Activated CD8-positive, alpha-beta memory T cell treated with anti-CD3 and anti-CD28 coated beads for 48 hours (primary cell): ENCODE results near the gene OTUB1.
A peak's percentile ranks its signal among the peaks of the same experiment; 100 is the strongest.

ENCODE experiments used
- DNase-seq, 3 experiments: peaks; one replicate each; pipeline ENCODE4 v3.0.0-alpha.2; 2020; ENCODE audit warnings: low read depth in 2 of 3, low spot score in 2 of 3

OTUB1 gene

DNA sequence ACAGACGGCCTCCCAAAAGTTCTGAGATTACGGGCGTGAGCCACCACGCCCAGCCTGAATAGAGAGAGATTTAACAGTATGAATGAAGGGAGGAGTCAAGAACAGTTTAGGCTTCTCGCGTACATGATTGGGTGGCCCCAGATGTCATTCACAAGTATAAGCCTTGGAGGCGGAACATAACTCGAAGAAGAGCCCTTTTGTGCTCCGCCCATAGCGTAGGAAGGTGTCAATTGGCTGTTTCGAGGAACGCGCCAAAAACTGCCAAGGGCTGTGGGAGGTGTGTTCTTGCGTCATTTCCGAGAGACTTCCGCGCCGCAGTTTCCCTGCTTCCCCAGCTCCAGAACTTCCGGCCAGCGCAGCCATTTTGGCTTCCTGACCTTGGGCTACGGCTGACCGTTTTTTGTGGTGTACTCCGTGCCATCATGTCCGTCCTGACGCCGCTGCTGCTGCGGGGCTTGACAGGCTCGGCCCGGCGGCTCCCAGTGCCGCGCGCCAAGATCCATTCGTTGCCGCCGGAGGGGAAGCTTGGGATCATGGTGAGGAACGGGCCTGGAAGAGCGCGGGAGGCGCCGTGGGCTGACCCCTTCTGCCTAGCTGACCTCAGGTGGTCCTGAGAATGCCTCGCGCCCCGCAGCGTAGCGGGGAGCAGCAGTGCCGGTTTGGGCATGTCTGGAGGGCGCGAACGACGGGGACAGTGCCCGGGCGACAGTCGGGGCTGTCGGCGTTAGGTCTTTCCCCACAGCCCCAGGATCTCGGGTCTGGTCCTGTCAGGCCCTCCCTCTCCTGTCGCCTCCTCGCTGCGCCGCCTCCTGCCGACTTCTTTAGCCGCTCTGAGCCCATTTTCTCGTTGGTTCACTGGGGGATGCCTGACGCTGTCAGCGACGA lies 11.7 kb upstream of the OTUB1 start, which contains the start of gene COX8A:
COX8A (plus strand) TSS at position 362 of the 885 bp plus-strand sequence; CDS start at position 423, 61 bp downstream.
- peak; percentile 57 to 84 (median 79) for DNase-seq

DNA sequence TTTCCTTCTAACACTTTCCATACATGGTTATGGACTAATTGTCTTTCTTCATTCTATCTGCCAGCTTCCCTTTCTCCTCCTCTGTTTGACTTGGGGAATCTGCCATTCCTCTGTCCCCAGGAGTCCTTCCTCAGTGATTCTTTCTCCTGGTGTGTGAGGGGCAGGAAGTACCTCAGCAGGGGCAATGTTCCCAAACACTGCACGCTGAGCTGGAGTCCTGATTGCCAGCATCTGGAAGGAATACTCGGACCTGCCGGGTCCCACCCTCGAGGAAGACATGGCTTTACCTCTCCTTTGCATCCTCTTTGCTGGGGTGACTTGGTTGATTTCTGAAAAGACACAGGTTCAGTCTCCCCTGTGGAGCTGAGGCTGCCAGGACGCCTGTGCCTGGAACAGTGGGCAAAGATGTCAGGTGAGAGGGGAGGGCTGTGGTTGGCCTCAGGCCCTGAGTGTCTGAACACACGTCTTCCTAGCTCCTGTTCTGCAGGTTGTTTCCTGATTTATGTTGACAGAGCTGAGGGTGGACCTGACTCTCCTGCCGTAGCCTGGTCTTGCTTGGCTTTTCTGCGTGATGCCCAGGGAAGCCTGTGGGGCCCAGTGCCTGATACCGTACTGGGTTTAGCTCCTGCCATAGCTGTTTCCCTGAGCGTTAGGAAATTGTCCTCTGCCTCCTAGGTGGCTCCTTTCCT lies 7.5 kb upstream of the OTUB1 start:
- DNase-seq, result no peak

DNA sequence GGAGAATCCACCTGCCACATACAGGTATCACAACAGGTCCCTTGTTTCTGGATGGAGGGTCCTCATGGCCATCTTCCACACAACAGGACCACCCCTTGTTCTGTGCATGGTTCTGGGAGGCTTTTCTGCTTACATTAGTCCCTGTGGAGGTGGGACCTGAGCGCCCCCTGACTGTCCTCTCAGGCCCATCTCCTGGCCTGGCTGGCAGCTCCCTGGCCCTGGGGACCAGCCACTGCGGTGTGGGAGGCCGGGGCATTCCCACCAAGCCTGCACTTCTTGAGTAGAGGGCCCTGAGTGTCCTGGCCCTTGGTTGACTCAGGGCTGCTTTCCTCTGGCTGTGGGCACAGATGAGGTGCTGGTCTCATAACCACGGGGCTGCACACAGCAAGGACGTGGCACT lies 6.8 kb upstream of the OTUB1 start:
- no peak for DNase-seq

DNA sequence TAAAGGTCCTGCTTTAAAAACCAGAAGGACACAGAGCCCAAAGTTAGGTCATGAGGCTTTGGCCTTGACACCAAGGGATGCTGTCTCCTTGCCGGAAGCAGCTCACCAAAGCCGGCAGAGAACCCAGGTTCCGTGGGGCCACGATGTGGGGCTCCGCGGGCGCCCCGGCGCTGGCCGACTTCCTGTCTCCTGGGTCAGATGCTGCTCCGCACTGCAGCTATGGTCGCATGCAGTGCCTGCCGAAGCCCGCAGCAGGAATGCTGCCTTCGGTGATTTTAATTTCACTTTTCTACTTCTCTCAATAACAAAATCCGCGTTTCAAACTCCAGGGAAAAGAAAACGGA lies 454 bp upstream of the OTUB1 start:
- peak in 1 of 3 experiments; percentile 52 for DNase-seq

DNA sequence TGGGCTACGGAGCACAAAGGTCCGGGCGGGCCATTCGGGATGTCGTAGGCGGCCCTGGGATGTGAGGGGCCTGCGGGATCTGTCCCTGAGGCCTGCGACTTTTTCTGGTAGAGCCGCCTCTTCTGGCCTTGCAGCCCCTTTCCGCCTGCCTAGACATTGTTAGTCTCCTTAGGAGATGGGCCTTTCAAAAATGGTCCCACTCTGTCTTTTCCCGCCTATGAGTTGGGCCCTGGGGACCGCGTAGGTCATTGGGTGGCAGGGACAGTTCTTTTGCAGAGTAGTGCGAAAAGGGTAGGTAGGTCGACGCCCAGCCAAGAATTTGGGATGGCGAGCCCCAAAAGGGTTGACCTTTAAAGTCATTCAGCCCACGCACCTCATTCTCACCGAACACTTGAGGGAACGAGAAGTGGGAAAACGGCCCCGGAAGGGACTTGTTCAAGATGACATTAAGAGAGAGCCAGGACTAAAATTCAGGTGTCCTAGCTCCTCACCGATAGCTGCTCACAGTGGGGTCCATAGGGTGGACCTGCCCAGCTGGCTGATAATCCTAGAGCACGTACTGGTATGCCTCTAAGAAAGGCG lies 785 bp downstream of the OTUB1 start:
- DNase-seq, result no peak

DNA sequence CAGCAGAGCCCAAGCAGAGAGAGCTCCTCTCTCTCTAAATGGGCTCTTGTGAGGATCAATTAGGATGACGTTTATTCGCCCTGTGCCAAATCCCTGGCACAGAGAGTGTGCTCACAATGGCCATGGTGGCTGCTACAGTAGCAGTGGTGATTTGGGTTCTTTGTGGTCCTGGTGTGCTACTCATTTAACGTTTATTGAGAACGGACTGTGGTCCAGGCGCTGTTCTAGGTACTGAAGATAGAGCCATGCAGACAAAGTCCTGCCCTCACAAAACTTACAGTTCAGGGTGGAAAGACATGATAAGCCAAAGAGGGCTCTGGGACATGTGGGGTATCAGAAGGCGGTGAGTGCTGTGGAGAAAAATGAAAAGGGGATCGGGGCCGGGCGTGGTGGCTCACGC lies 5.3 kb downstream of the OTUB1 start:
- no peak for DNase-seq

DNA sequence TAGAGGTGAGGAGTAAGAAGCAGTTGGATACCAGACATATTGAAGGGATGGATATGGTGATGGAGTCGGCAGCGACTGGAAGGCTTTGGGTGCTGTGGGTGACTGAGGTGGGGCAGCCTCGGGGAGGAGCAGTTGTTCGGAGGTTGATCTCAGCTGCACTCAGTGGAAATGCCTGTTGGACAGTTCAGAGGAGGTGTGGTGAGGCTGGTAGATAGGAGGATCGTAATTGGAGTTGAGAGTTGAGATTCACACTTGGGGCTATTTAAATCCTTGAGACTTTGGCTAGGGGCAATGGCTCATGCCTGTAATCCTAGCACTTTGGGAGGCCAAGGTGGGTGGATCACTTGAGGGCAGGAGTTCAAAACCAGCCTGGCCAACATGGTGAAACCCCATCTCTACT lies 6.9 kb downstream of the OTUB1 start:
- no peak for DNase-seq

DNA sequence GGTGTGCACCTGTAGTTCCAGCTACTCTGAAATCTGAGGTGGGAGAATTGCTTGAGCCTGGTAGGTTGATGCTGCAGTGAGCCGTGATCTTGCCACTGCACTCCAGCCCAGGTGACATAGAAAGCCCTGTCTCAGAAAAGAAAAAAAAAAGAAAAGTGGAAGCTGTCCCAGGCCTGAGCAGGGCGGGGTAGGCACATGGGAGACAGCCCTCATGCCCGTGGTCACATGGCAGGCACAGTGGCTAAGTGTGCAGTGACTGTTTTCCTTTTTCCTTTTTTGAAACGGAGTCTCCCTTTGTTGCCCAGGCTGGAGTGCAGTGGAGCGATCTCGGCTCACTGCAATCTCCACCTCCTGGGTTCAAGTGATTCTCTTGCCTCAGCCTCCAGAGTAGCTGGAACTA lies 7.8 kb downstream of the OTUB1 start:
- DNase-seq, result no peak

DNA sequence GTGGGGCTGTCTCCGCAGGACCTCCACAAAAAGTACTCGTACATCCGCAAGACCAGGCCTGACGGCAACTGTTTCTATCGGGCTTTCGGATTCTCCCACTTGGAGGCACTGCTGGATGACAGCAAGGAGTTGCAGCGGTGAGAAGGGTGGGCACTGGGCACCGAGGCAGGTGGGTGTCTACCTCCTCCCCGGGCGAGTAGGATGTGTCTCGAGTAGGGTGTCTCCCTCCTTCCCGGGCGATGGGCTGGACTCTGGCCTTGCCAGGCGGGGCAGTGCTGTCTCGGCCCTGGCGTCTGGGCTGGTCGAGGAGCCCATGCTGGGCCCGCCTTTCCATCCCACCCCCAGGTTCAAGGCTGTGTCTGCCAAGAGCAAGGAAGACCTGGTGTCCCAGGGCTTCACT lies 10.3 kb downstream of the OTUB1 start:
- no peak for DNase-seq

DNA sequence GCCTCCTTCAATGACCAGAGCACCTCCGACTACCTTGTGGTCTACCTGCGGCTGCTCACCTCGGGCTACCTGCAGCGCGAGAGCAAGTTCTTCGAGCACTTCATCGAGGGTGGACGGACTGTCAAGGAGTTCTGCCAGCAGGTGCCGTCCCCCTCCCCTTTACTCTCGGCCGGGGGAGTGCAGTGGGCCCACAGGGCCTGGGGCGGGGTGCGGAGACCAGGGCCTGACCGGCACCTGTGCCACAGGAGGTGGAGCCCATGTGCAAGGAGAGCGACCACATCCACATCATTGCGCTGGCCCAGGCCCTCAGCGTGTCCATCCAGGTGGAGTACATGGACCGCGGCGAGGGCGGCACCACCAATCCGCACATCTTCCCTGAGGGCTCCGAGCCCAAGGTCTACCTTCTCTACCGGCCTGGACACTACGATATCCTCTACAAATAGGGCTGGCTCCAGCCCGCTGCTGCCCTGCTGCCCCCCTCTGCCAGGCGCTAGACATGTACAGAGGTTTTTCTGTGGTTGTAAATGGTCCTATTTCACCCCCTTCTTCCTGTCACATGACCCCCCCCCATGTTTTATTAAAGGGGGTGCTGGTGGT lies 11.0 kb downstream of the OTUB1 start:
- no peak for DNase-seq

DNA sequence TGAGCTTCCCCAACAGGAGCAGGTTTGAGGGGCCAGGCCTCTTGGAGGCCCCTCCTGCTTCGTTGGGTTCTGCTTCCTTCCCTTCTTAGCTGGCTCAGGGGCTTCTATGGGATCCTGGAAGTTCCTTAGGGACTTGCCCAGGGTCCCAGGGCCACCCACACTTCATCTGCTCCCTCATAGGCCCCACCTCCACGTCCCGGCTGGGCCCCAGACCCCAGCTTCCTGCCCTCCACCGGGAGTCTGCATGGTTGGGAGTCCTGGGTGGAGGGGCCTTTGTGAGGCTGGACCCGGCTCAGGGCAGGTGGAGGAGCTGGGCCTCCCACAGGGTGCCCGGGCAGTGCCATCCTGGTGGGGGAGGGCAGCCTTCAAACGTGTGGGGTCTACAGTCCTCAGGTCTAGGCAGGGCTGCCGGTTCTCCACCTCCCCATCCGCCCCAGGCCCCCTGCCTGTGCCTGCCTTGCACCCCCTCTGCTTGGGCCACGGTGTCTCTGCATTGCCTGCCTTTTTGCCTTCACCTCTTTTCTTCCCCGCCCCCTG lies 11.6 kb downstream of the OTUB1 start:
- no peak for DNase-seq

DNA sequence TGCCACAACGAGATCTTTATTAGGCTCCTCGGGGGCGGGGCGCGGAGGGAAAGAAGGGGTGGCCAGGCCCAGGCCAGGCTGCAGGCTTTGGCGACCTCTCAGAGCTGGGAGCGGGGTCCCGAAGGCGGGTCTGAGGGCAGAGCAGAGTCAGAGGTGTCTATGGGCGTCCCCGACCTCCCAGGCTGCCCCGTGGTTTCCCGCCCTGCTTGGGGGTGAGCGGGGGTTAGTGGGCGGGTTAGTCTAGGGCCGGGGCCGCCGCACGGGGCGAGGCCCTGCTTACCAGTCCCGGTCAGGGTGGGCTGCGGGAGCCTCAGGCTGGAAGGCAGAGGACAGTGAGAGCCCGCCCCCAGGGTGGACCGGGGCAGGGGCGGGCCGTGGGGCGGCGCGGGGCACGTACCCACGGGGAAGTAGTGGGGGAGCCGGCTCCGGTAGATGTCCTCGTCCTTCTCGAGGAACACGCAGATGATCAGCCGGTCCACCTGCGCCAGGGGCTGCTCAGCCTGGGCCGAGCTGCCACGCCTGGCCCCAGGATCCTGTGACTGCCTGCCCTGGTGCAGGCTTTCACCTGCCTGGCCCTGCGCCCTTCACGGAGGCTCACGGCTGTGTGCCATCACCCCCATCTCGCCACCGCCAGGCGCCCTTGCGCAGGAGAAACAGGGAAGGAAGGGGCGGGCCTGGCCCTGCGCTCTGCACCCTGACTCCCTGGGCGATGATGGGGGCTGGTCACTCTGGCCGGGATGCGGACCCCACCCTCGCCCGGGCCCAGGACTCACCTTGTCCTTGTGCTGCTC lies 12.5 kb downstream of the OTUB1 start:
- DNase-seq, result no peak

DNA sequence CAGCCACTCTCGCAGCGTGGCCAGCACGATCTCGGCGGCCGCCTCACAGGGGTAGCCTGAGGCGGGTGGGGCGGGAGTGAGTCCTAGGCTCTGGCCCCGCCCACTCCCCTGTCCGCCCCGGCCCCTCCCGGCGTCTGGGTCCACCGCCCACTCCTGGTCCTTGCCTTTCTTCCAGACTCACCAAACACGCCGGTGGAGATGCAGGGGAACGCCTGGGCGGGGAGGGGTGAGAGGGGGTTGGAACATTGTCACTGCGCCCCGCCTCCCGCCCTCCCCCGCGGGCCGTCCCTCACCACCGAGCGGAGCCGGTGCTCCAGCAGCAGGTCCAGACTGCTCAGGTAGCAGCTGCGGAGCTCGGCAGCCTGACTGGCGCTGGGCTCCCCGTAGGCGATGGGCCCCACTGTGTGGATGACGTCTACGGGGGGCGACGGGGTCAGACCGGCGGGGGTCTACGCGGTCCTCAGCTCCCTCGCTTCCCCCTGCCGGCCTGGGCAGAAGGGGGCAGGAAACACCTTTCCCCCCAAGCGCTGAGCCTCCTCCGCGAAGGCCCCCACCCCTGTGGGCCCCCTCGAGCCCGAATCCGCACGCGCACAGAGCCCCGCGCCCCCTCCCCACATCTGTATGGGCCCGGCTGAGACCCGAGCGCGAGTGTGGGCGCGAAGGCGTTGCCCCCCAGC lies 13.2 kb downstream of the OTUB1 start:
- DNase-seq, result peak in 1 of 3 experiments; percentile 43

DNA sequence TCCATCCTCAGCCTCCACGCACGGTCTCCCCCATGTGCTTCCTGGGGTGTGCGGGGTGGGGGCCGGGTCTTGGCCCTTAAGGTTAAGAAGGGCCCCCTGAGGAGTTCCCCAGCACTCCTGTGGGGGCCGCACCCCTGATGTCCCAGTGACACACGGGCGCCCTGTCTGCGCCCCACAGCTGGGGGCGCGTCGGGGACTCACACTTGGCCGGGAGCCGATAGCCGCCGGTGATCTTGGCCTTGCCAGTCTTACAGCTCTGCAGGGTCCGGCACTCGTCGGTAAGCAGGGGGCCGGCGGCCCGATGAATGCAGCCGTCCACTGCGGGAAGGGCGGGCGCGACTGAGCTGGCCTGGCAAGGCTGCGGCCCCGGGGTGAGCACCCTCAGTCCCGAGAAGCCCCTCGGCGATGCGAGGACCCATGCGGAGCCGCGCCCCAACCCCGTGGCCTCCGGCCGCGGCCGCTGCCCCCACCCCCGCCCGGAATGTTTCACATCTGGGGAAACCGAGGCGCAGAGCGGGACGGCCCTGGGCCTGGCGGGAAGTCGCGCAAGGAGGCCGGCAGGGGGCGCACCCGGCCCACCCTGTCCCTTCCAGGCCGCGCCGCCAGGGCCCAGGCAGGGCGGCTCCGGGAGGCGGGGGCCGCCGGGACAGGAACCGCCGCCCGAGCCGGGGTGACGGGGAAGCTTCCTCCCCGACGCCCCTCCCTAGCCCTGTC lies 13.9 kb downstream of the OTUB1 start:
- DNase-seq, result peak; percentile 53 to 55 (median 54)

DNA sequence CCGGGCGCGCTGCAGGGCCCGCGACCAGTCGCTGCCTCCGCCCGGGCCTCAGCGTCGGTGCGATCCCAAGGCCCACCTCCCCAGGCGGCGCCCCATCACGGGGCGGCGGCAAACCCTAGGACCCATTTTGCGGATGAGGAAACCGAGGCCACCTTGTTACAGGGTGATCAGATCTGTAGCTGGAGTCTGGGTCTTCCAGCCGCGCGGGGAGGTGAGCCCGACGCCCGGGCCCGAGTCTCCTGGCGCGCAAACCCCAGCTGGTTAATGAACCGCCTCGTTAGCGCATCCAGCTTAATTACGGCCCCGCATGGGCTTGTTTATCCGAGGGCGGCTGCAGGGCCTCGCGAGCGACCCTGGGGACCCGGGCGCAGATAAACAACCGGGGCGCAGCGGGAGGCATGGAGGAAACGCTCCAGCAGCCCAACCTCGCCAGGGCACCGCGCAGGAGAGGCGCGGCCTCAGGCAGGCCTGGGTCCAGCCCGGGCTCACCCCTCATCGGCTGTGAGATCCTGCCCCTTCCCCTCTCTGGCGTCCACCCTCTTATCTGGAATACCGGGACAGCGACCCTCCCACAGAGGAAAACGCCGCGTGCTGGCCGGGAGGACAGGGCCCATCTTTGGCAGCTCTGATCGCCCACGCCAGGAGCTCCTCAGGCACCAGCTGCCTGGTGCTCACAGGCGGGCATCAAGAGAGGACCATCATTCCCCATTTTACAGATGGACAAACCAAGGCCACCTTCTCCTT lies 14.7 kb downstream of the OTUB1 start:
- no peak for DNase-seq

DNA sequence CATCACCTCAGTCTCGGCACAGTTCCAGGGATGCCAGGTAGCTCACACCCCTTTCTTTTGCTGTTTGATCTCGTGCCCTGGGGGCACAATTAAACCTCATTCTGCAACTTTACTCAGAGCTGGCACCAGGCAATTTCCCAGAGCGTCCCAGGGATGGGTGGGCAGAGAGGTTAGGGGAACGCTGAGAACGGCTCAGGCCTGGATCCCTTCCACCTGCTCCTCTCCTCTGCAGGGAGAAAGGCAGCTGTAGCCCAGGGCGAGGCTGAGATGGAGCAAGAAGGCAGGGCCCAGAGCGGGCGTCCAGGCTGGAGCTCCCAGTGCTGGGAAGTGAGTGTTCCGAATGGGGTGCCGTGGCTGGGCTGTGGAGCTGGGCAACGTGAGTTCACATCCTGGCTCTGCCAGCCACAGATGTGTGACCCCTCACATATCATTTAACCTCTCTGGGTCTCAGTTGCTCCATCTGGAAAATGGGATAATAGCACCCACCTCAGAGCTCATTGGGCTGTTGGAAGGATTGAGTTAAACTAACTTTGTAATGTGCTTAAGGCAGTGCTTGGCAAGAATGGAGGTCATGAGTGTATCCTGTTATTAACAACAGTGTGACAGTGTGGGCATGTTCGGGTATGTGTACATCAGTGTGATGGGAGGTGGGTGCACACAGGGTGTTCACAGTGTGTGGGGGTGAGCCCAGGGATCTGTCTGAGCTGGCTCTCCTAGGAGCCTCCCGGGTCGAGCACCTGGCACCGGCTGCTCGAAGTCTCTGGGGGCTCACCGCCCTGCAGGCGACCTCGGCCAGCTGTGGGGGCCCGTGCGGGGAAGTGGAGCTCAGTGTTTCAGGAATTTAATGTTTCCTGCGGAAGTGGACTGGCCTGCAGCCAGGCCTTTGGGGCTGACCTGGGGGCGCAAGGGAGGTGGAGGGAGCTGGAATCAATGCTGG lies 15.5 kb downstream of the OTUB1 start:
- no peak for DNase-seq

DNA sequence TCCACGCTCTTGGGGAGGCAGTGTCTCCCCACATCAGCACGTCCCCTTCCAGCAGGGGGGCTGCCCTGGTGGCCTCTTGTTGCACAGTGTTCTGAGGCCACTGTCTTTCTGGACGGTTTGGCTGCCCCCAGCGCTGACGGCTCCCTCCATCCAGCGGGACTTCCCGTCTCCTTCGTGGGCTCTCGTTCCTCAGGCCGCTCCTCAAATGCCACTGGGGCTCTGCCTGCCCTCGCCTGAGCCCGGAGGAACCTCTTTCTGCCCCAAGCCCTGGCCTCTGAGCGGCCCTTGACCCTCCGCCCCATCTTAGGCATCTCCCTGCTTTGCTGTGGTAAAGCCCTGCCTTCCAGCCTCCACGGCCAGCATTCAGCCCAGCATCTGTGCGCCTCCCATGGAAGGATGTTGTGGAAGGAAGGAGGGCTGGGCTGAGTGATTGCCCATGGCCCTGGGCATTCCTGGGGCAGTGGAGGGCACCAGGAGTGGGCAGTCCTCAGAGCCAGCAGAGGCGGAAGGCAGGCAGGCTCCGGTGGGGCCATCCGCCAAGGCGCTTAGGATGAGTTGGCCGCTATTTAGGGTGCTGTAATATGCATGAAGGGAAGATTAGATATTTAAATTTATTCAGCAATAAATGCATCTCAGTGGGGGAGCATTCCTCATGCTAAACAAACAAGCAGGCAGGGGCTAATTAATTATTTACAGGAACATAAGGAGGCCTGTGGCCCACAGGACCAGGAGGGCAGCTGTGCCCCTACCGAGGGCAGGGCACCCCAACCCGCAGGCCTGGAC lies 17.8 kb downstream of the OTUB1 start:
- no peak for DNase-seq
